ENCODE data around the gene GALNT12.

Gene GALNT12

GRCh38 chr9:98897745-98898144 lies 90.3 kb downstream of the GALNT12 start:
- TF ChIP-seq CTCF (IDR thresholded peaks at IDR 0.05; ENCODE audit: insufficient read depth, low read length, missing control alignments), result no peak
- H3K4me3 ChIP-seq (ENCODE audit: low read depth, low read length), result no peak overlapping the region
- ChIA-PET CTCF (interaction anchor here (0.8 to 1.2 kb wide), 3 partner anchors 11 to 285 kb away, joined by 3 read pairs; no protein-coding TSS in a partner anchor), POLR2A (no interaction called here)
- no peak for DNase-seq (ENCODE audit: low read depth, low spot score)

GRCh38 chr9:98899408-98900056 lies 92.1 kb downstream of the GALNT12 start:
- CTCF ChIA-PET, result interaction anchor here (0.7 to 1.3 kb wide), 7 partner anchors 9 to 99 kb away, joined by 3 read pairs; no protein-coding TSS in a partner anchor
- no peak overlapping the region for H3K4me3 ChIP-seq (ENCODE audit: low read depth, low read length)
- POLR2A ChIA-PET, result interaction anchor here (1.1 kb wide), 1 partner anchor 10 kb away, joined by 4 read pairs; no protein-coding TSS in a partner anchor
- TF ChIP-seq CTCF (IDR thresholded peaks at IDR 0.05; ENCODE audit: insufficient read depth, low read length, missing control alignments), result no peak
- peak; percentile 59 for DNase-seq (ENCODE audit: low read depth, low spot score)

Measured in AG04449 (cell line).